T-helper 1 cell (primary cell): ENCODE data around the gene POMGNT1.
"Not testable (repeated sequence)": the region's sequence is repeated elsewhere in the genome, so short reads cannot be mapped to it uniquely, and the experiment has no call there.

Experiments used
- DNase-seq, 5 donors: peaks; one replicate each; pipeline ENCODE4 v3.0.0-alpha.2; 2012 to 2020
- total RNA-seq, 4 donors: gene quantifications; one replicate each; lab custom pipeline; 2026; lab: John Stamatoyannopoulos, UW

POMGNT1 gene
- total RNA-seq = 19.6 to 48.7 (median 35.7) reads per million in 4 donors

DNA sequence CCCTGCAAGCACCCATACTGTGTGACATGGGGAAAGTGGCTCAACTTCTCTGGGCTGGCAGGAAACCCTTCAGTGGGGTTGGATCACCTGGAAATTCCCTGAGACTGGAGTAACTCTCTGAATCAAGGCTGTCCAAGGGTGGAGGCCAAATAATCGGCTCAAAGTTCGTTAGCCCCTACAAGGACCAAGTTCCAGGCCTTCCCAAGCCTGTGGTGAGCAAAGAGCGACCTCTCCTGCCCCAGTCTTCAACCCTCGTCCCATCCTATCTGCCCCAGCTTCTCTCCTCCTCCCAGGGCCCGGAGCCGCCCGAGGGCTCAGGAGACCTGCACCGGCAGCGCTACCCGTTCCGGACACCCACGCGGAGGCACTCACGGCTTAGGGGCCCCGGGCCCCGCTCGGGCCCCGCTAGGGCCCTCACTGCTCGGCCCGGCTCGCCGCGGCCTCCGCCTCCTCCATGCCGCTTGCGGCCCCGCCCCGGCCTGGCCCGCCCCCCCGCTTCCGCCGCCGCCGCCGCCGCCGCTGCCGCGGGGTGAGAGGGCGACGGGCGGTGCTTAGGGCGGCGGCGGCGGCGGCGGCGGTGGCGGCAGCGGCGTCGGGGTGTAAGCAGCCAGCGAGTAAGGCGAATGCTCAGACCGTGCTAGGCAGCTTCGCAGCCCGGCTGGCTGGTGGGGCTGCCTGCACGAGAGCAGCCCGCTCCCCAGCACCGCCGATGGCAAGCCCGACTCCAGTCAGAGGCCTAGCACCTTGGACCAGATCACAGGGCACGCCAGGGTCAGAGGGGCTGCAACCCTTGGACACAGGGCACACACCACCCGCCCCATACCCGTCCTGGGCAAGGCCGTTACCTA lies at the start of gene POMGNT1:
Gene POMGNT1 (minus strand): TSS at position 471 of the 848 bp plus-strand sequence. CDS start 613 bp downstream, outside the sequence.
- DNase-seq = peak; percentile 50 to 77 (median 63)

DNA sequence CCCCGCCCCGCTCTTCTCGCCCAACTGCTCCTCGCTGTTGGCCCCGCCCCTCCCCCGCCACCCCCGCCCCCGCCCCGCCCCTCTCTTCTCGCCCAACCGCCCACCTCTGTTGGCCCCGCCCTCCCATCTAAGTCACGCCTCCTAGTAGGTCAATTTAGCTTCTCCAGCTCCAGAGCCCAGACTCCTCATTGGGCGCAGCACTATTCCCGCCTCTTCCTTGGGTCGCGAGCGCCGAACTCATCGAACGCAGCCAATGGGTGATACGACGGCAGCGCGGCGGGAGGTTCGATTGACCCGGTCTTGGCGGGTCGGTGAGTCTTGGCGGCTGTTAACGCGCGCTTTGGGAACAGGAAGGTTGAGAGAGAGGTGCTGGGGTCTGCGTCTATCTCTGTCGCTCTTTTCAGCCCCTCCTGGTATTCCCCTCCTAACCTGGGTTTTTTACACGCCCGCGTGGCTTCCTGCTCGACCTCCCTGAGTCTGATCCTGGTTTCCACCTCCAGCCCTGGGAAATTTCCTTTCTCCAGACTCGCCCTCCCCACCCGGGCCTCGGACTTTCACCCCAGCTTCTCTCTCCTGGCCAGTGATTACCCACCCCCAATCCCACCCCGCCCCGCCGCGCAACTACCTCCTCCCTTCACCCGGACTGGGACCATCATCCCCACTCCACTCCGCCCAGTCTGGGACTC lies 49.3 kb upstream of the POMGNT1 start, which contains the start of gene RAD54L:
Gene RAD54L (plus strand): TSS at position 328 of the 686 bp plus-strand sequence. CDS start 643 bp downstream, outside the sequence.
- peak; percentile 92 to 98 (median 95) for DNase-seq

DNA sequence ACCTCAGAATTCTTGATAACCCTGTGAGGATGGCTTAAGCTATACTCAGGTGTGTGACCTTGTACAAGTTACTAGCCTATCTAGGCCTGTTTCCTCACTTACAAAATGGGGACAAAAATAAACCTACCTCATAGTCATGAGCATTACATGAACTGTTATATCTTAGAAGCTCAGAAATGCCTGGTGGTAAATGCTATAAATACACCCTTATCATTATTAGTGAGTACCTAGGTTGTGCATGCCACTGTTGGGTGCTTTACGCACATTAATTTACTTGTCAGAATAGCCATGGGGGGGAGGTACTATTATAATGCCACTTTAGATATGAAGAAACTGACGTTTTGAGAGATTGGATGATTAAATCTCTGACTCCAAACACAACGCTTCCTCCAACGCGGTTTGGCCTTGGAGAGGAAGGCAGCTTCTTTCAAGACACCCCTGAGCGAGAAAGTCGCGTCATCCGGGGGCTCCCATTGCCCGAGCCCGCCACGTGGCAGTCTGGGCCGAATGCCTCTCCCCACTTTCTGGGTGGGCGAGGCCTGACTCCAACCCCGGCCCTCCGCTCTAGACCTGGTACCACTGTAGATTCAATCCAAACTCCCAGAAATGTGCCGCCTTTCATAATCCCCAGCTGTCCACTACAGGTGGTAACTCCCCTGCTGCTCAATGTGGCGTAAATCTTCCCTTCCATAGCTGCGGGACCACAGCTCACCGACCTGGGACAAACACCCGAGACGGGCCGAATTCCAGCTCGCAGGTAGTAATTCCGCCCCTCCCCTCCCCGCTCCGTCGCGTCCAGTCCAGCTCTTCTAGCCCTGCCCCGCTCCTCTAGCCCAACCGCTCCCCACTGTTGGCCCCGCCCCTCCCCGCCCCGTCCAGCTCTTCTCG lies 48.6 kb upstream of the POMGNT1 start:
- peak in 3 of 5 donors; percentile 25 to 58 (median 28) for DNase-seq

DNA sequence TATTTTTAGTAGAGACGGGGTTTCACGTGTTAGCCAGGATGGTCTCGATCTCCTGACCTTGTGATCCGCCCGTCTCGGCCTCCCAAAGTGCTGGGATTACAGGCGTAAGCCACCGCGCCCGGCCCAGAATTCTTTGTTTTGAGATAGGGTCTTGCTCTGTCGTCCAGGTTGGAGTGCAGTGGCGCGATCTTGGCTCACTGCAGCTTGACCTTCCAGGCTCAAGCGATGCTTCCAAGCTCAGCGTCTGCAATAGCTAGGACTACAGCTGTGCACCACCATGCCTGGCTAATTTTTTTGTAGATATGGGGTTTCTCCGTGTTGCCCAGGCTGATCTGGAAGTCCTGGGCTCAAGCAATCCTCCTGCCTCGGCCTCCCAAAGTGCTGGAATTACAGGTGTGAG lies 47.9 kb upstream of the POMGNT1 start:
- DNase-seq = not testable (repeated sequence)

DNA sequence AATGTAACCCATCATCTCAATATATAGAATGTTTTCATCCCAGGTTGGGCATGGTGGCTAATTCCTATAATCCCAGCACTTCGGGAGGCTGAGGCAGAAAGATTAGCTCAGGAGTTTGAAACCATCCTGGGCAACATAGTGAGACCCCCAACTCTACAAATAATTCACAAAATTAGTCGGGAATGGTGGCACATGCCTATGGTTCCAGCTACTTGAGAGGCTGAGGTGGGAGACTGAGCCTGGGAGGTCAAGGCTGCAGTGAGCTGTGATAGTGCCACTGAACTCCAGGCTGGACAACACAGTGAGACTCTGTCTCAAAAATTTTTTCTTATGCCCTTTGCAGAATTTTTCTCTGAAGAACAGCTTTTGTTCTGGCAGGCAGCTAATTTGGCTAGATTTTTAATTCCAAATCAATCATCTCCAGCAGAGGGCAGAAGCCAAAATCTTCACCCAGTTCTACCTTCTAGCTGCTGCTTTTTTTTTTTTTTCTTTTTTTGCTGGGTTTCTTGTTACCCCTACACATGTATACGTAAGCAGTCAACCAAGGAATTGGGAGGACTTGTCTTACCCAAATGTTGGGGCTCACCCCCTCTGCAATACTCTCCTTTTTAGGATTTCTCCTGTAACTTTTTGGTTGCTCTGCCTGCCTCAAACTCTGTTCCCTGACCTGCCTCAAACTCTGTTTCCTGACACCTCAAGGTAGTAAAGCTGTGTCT lies 46.6 kb upstream of the POMGNT1 start:
- DNase-seq = peak in 1 of 5 donors; percentile 43

DNA sequence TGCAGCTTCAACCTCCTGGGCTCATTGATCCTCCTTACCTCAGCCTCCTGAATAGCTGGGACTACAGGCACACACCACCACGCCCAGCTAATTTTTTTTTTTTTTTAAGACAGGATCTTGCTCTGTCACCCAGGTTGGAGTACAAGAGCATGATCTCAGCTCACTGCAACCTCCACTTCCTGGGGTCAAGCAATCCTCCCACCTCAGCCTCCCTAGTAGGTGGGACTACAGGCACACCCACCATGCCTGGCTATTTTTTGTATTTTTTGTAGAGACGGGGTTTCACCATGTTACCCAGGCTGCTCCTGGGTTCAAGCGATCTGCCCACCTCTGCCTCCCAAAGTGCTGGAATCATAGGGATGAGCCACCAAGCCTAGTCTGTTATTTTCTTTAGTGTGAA lies 45.6 kb upstream of the POMGNT1 start:
- not testable (repeated sequence) for DNase-seq

DNA sequence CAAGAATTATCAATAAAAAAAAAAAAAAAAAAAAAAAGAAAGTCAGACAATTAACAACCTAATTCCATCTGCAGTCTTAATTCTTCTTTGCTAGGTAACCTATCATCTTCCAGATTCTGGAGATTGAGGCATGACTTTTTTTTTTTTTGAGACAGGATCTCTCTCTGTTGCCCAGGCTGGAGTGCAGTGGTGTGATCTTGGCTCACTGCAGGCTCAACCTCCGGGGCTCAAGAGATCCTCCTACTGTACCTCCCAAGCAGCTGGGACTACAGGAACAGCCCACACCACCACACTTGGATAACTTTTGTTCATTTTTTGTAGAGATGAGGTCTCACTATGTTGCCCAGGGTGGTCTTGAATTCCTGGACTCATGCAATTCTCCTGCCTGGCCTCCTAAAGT lies 44.7 kb upstream of the POMGNT1 start:
- DNase-seq = no peak

DNA sequence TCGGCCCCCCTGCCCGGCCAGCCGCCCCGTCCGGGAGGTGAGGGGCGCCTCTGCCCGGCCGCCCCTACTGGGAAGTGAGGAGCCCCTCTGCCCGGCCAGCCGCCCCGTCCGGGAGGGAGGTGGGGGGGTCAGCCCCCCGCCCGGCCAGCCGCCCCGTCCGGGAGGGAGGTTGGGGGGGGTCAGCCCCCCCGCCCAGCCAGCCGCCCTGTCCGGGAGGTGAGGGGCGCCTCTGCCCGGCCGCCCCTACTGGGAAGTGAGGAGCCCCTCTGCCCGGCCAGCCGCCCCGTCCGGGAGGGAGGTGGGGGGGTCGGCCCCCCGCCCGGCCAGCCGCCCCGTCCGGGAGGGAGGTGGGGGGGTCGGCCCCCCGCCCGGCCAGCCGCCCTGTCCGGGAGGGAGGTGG lies 43.5 kb upstream of the POMGNT1 start:
- not testable (repeated sequence) for DNase-seq

DNA sequence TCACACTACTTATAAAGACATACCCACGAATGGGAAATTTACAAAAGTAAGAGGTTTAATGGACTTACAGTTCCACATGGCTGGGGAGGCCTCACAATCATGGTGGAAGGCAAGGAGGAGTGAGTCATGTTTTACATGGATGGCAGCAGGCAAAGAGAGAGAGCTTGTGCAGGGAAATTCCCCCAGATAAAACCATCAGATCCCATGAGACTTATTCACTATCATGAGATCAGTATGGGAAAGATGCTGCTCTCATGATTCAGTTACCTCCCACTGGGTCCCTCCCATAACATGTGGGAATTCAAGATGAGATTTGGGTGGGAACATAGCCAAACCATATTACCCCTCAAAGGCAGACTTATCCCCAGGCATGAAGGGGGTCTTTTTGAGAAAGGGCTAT lies 40.6 kb upstream of the POMGNT1 start:
- not testable (repeated sequence) for DNase-seq

DNA sequence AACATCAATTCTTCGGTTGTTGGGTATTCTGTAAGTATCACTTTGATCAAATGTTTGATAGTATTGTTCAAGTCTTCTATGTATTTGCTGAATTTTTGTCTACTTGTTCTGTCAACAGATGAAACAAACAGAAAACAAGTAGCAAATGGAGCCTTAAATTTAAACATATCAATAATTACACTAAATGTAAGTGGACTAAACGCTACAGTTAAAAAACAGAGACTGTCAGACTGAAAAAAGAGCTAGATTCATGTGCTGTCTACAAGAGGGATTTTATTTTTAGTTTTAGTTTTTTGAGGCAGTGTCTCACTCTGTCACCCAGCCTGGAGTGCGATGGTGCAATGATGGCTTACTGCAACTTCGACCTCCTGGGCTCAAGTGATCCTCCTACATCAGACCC lies 38.6 kb upstream of the POMGNT1 start:
- no peak for DNase-seq

DNA sequence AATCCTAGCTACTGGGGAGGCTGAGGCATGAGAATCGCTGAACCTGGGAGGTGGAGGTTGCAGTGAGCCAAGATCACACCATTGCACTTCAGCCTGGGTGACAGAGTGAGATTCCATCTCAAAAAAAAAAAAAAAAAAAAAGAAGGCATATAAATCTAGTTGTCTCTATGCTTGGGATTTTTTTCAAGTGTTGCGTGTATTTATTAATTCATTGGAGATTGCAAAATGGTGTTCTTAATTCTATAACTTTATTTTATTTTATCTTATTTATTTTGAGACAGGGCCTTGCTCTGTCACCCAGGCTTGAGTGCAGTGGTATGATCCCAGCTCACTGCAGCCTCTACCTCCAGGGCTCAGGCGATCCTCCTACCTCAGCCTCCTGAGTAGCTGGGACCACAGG lies 33.0 kb upstream of the POMGNT1 start:
- DNase-seq = not testable (repeated sequence)

DNA sequence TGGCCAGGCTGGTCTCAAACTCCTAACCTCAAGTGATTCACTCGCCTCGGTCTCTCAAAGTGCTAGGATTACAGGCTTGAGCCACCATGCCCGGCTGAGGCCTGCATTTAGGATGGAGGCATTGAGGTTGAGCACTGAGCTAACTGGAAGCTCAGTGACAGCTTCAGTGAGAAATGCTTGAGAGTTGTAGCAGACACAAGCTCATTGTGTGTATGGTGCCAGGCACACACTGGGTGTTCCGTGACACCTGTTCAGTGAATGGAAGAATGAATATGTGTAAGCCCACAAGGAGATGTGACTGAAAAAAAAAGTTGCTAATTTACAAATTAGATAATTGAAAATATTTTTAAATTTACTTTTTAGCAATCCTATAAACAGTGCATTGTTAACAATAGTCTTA lies 26.7 kb upstream of the POMGNT1 start:
- no peak for DNase-seq

DNA sequence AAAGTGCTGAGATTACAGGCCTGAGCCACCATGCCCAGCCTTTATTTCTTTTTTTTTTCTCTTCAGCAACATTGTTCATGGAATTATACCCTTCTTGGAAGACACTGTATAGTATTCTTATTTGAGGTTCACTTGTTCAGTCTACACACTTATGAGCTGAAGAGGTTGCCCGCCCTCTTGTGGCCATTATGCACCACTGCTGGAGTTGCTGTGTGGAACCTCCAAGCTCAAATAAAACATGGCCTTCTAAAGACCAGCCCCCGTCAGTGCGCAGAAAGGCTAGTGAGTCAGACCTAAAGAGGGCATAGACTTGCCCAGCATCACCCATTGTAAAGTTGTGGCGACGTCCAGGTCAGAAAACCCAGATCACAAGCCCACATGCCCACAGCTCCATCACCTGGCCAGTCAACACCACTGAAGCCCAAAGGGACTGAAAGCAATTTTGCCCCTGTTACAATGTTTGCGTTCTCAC lies 25.3 kb upstream of the POMGNT1 start:
- peak in 4 of 5 donors; percentile 23 to 70 (median 39) for DNase-seq

DNA sequence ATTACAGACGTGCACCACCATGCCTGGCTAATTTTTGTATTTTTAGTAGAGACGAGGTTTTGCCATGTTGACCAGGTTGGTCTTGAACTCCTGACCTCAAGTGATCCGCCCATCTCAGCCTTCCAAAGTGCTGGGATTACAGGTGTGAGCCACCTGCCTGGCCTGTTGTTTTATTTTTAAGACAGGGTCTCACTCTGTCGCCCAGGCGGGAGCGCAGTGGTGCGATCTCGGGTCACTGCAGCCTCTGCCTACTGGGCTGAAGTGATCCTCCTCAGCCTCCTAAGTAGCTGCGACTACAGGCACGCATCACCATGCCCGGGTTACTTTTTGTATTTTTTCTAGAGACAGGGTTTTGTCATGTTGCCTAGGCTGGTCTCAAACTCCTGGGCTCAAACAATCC lies 24.8 kb upstream of the POMGNT1 start:
- not testable (repeated sequence) for DNase-seq

DNA sequence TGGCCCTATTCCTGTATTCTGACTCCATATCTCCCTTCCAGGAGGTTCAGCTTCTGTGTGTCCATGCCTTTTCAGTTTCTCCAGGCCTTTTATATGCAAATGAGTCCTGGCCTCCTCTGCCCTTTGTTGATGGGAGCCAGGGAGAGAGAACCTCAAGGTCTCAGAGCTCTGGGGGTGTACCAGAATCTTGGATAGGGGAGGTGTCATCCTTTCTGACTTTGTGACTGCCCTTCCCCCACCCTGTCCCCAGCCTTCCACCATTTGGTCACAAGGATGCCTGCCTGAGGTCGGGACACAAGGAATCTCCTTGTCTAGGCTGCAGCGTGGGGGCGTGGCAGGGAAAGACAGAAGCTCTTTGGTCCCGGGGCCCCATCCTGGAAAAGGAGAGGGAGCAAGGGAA lies 23.5 kb upstream of the POMGNT1 start:
- DNase-seq = no peak

DNA sequence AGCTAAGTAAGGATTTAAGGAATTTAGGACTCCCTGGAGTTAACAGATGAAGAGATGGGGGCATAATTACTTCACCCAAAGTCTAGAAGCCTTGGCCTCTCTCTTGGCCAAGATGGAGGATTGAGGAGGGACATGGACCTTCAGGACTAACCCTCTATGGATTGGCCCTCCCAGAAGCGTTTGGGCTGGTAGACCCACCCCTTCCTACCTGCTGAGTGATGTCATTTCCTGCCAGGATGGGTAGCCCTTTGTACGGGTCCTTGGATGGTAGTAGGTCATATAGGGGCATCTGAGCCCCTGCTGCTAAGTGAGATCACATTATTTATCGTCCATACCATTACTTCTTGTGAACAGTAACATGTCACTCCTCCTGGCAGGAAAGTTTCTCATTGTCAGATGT lies 22.6 kb upstream of the POMGNT1 start:
- DNase-seq = no peak

DNA sequence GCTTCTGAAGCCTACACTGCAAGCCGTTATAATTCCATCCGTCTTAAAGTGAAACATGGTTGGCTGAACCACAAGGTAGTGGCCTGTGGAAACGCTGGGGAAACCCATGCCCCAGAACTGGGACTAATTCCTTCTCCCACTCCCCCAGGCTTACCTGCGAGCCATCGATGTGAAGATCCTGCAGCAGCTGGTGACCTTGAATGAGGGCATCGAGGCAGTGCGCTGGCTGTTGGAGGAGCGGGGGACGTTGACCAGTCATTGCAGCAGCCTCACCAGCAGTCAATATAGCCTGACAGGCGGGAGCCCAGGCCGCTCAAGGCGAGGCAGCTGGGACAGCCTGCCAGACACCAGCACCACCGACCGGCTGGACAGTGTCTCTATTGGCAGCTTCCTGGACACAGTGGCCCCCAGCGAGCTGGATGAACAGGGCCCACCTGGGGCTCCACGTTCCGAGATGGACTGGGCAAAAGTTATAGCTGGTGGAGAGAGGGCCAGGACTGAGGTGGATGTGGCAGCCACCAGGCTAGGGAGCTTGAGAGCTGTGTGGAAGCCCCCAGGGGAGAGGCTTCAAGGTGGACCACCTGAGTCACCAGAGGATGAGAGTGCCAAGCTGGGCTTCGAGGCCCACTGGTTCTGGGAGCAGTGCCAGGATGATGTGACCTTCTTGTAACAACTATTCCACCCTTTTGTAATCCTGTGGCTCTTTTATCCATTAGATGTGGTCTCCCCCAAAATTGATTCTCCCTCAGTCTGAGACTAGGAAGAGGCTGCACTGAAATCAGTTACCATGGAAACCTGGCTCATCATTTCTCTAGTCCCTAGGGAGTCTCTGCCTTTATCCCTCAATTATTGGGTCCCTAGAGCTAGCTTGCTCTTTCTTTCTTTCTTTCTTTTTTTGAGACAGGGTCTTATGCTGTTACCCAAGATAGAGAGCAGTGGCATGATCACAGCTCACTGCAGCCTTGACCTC lies 21.6 kb upstream of the POMGNT1 start:
- DNase-seq = no peak

DNA sequence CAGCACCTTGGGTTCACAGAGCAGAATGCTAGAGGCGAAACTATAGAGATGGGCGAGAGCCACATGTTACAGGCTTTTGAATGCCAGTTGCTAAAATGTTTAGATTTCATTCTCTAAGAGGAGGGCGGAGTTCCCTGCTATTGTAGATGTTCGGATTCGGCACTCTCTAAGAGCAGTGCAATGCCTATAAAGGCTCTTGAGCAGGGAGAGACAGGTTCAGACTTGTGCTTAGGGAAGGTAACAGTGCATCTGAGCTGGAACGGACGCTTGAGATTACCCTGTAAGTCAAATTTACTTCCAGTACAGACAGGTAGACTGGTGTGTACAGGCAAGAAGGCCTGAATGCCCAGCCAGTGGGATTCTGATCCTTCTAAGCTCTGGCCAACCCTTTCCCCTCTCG lies 20.2 kb upstream of the POMGNT1 start:
- no peak for DNase-seq

DNA sequence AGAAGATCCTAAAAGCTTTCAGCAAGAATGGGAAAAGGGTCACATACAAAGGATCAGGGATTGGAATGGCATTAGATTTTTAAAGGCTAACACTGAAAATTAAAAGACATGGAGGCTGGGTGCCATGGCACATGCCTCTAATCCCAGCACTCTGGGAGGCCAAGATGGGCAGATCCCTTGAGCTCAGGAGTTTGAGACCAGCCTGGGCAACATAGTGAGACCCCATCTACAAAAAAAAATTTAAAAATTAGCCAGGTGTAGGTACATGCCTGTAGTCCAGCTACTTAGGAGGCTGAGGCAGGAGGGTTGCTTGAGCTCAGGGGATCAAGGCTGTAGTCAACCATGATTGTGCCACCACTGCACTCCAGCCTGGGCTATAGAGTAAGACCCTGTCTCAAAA lies 17.3 kb upstream of the POMGNT1 start:
- DNase-seq = no peak

DNA sequence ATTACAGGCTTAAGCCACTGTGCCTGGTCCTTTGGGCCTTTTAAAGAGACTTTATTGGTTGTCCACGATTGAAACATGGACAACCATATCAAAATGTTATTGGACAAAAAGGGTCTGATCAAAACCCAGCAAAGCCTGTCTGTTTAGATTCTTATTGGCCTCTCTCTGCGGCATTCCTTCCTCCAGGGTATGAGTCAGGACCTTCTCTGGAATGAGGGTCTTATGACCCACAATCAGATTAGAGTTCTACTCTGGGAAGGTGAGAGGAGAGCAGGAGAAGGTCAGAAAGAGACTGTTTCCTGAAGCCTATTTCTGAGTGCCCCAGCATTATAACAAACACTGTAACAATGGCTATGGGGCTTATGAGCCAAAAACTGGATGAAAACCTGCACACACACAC lies 12.8 kb upstream of the POMGNT1 start:
- DNase-seq = no peak

DNA sequence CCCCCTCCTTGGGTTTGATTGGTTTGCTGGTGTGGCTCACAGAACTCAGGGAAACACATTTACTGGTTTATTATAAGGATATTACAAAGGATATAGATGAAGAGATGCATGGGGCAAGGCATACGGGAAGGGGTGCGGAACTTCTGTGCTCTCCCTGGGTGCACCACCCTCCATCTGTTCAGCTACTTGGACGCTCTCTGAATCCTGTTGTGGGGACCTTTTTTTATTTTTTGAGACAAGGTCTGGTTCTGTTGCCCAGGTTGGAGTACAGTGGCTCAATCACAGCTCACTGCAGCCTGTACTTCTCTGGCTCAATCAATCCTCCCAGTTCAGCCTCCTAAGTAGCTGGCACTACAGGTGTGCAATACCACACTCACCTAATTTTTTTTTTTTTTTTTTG lies 12.3 kb upstream of the POMGNT1 start:
- no peak for DNase-seq
